Measurements from ENCODE around the gene SBSN. TPM values are rescaled to one million over a fixed set of nuclear protein-coding genes. Genes with fewer than 3 reads are reported as not detected.

The SBSN gene
- total RNA-seq, 1 donor from 2014 or later: not detected

GRCh38 chr19:35558400-35559280 lies 30.5 kb upstream of the SBSN start:
- no peak overlapping the region for H3K4me3 ChIP-seq (ENCODE audit: low read depth, low read length)
- DNase-seq (ENCODE audit: low read depth): no peak
- TF ChIP-seq CTCF (conservative IDR thresholded peaks at IDR 0.05; ENCODE audit: low read depth, low read length): no peak

GRCh38 chr19:35557539-35558399 lies 29.7 kb upstream of the SBSN start:
- no peak for DNase-seq (ENCODE audit: low read depth)
- peak overlapping the region; percentile 40 for H3K4me3 ChIP-seq (ENCODE audit: low read depth, low read length)
- no peak for TF ChIP-seq CTCF (conservative IDR thresholded peaks at IDR 0.05; ENCODE audit: low read depth, low read length)

- no peak for TF ChIP-seq CTCF (conservative IDR thresholded peaks at IDR 0.05; ENCODE audit: low read depth, low read length)
- DNase-seq (ENCODE audit: low read depth): no peak
- H3K4me3 ChIP-seq (ENCODE audit: low read depth, low read length): no peak overlapping the region
Observed at GRCh38 chr19:35556846-35557538, 28.9 kb upstream of the SBSN start.

- DNase-seq (ENCODE audit: low read depth): no peak
- H3K4me3 ChIP-seq (ENCODE audit: low read depth, low read length): no peak overlapping the region
- no peak for TF ChIP-seq CTCF (conservative IDR thresholded peaks at IDR 0.05; ENCODE audit: low read depth, low read length)
Observed at GRCh38 chr19:35556025-35556590, 28.0 kb upstream of the SBSN start.

GRCh38 chr19:35555301-35556005 lies 27.3 kb upstream of the SBSN start:
- TF ChIP-seq CTCF (conservative IDR thresholded peaks at IDR 0.05; ENCODE audit: low read depth, low read length): peak; percentile 13
- no peak overlapping the region for H3K4me3 ChIP-seq (ENCODE audit: low read depth, low read length)
- DNase-seq (ENCODE audit: low read depth): no peak

GRCh38 chr19:35554076-35554475 lies 26.0 kb upstream of the SBSN start:
- H3K4me3 ChIP-seq (ENCODE audit: low read depth, low read length): no peak overlapping the region
- no peak for DNase-seq (ENCODE audit: low read depth)
- TF ChIP-seq CTCF (conservative IDR thresholded peaks at IDR 0.05; ENCODE audit: low read depth, low read length): no peak
